Measurements from ENCODE around the gene ZNF608.

ZNF608 gene

GRCh38 chr5:124736805-124737188 is 9.6 kb downstream of the ZNF608 start:
- DNase-seq, result no peak

- DNase-seq, result no peak
Measured at GRCh38 chr5:124736082-124736804, 10.2 kb downstream of the ZNF608 start.

DNA sequence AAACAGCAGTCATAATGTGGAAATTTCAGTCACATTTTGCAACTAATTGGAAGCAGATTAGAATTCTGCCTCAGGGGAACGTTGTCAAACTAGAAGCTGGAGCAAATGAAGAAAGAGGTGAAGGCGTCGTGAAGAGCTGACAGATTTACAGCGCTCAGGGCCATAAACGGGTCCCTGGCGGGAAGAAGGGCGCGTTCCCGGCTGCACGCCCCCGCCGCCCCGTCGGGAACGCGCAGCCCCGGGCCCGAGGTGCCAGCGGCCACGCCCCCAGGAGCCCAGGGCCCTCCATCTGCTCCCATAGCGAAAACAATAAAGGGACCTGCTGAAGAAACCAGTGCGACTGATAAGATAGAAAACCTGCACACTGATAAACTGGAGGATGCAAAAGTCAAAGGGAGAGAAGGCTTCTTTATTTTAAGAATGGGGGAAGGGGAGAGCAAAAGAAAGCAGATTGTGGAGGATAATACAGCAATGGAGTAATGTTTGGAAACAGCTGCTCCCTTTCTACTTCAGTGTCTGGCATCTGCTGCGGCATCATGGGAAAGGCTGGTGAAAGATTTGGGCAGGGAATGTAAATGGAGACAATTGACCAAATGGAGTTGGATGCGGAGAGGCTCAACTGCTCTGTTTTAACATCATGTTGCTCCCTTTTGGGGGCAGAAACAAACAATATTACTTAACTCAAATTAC is 11.1 kb downstream of the ZNF608 start:
- no peak for DNase-seq

- no peak for DNase-seq
Measured at GRCh38 chr5:124734574-124735168, 11.8 kb downstream of the ZNF608 start.

DNA sequence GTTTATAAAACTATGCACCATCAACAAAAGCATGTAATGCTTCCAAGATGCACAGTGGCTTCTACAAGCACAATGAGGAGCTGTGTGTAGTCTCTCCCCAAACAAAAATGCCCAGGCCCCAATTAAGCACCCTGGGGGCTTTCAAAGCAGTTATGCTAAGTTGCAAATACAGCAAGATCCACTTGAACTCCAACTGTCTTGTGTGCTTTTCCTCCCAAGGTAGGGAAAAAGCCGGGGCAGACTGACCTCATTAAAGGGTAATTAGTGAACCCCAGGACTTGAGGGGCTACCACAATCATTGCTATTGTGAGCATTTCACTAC is 13.1 kb downstream of the ZNF608 start:
- no peak for DNase-seq

GRCh38 chr5:124732428-124733328 is 13.8 kb downstream of the ZNF608 start:
- DNase-seq, result no peak

DNA sequence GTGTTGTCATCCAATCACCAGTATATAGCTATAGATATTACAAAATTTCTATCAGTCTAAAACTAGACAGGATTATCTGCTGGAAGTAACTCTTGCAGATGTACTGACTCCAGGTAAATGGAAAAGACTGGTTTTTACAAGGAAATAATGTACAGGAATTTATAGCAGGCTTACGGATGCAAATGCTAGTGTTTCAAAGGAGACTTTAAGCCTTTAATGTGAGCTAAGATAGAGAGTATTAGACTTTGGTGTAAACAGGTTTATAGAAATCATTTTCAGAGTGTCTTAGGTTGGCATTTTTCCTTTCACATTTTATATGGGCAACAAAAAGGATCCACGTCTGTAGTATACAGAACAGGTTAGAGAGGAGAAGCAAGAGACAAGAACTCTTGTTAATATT is 16.1 kb downstream of the ZNF608 start:
- DNase-seq, result no peak

DNA sequence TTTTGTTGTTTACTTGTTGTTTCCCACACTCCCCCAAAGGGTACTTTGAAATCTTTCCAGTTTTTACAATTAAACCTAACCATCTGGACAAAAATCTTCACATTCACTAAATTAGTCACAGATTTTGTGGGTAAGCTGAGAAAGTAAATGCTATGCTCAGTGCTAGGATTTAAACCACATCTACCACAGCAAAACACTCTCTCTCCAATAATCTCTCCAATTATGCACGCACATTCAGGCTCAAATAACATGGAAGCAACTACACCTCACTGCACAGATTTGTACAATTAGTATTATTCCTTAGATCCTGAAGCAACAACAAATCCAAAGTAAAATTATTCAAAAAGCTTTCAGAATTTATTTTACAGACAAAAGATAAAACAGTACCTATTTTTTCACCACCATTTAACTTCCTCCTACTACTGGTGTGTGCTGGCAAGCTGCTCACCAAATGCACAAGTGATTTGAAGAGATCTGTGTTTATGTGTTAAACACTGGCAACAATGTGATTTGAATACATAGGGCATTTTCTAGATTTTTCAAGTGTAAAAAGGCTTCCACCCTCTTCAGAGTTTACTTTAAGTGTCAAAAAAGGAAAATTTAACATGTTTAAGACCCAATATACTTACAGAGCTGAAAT is 16.6 kb downstream of the ZNF608 start:
- DNase-seq, result no peak

- DNase-seq, result no peak
Measured at GRCh38 chr5:124728968-124729332, 17.5 kb downstream of the ZNF608 start.

DNA sequence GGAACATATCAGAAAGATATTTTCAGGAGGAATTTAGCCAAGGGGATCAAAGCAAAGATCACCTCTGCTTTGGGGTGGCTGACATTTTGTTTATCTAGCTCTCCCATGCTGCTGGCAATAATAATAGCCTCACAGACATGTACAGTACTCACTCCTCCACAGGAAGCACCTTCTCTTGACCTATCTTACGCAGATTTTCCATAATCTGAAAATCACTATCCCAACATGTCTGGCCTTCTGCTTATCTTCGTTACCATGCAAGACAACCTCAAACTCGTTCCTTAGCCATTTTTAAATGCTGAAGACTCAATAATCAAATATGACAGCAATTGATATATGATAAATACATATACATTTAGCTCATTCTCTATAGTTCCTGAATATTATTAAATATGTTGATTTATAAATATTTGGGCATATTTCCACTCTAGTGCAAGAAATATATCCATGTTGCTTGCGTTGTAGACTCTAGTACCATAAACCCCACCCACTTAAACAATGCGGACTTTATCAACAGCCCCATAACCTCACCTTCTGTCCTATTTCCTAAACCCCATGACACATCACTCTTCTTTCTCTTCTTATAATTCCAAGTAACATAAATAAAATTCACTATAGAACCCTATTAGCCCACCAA is 18.0 kb downstream of the ZNF608 start:
- no peak for DNase-seq

- DNase-seq, result no peak
Measured at GRCh38 chr5:124726631-124727362, 19.6 kb downstream of the ZNF608 start.

GRCh38 chr5:124725622-124726258 is 20.7 kb downstream of the ZNF608 start:
- DNase-seq, result no peak

DNA sequence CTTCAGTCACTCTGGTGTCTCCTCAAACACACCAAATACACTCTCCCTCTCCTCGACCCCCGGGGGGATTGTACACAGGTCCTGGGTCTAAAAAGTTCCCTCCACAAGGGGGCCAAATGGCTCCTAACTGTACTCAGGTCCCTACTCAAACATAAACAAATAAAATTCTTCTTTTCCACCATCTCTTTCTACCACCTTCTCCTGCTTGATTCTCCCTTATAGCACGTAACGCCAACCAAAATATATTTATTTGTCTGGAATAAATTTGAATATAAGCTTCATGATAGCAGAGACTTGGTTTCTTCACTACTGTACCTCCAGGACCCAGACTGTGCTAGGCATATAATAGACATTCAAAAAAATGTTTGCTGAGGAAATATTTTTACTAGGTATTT is 21.4 kb downstream of the ZNF608 start:
- DNase-seq, result no peak

DNA sequence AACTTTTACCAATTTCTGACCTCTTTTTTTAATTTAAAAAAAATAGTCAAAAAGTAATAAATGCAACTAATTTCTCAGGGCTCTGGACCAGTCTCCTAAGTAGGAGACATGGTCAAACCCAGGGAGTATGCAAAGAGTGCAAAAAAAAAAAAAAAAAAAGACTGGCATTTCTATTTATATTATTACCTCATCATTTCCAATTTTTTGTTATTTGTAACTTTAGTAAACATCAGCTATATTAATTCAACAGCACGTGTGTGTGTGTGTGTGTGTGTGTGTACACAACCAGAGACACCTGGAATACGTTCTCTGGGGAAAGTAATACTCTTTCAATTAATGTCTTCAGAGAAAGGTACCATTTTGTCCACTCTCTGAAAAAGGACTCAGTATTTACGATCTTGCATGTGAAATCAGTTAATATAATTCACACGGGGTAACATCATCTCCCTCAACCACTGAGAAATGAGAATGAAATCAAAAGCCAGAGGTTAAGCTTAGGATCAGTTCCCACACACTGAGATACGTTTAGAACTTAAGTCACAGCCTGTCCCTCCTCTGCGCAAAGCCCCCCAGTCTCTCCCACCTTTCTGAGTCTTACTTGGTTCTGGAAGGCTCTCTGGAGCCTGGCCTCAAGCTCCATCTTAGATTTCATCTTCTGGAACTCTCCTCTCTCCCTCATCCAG is 21.9 kb downstream of the ZNF608 start:
- DNase-seq, result no peak

DNA sequence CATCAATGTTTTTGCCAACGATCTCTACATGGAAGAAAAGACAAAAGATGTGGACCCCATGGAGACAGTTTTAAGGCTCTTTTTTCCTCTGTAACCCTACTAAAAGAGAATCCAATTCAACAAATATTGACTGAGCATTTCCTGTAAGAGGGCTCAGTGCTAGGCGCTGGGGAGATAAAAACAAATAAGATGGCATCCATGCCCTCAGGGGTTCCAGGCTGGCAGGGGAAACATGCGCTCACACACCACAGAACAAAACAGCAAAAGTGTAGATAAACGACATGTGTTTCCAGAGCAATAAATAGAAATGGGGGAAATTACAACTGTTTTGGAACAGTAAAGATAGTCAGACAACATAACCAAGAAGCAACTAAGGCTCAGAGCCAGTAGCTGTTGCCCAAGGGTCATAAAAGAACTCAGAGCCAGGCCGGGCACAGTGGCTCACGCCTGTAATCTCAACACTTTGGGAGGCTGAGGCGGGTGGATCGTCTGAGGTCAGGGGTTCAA is 25.2 kb downstream of the ZNF608 start:
- no peak for DNase-seq

GRCh38 chr5:124720593-124720992 is 25.8 kb downstream of the ZNF608 start:
- DNase-seq, result no peak

GRCh38 chr5:124719113-124719967 is 27.1 kb downstream of the ZNF608 start:
- DNase-seq, result no peak

DNA sequence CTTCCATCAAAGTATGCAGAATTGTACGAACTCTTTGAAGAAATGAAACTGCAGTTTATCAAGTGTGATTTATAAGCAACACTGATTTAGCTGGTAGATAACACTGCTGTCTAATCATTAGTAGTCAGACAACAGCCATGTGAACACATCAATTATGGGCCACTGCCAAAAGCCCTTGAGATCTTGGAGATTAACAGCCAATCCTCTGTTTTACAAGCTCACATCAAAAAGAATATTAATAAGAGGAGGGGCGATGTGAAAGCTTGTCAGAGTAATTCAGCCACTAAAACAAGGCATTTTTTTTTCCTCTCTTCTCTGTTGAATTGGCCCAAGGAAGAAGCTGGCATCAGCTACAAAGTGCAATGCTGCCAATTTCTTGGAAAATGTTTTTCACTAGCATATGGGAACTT is 28.1 kb downstream of the ZNF608 start:
- no peak for DNase-seq

DNA sequence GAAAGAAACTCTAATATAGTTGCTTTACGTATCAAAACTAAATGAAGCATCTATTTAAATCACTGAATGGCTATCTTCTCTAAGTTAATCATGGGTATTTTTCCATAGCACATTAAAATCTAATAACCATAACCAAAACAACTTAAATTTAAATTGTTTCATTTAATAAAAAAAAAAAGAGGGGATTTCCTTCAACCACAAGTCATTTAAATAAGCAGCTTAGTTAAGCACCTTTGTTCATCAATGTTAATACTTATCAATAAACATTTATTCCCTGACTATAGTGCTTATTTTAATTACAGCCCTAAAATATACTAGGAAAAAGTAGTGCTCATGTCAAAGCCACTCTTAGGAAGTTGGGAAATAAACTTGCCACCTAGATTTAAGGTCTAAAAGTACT is 30.3 kb downstream of the ZNF608 start:
- no peak for DNase-seq

Data from inflammatory macrophage treated with lipopolysaccharide for 4 hours (primary cell).